DMS53 treated with DMSO at 0.1 percent for 48 hours (cell line): ENCODE results near the gene CKMT2.

Experiments
- DNase-seq: peaks from one replicate; lab custom pipeline; 2025; ENCODE audit not compliant: unreplicated experiment; lab: John Stamatoyannopoulos, UW

CKMT2 gene

GRCh38 chr5:81214848-81215247, 18.3 kb upstream of the CKMT2 start:
- DNase-seq = no peak

GRCh38 chr5:81216152-81216551, 17.0 kb upstream of the CKMT2 start:
- DNase-seq = no peak

- DNase-seq = no peak
Measured at GRCh38 chr5:81219389-81219788, 13.7 kb upstream of the CKMT2 start.

GRCh38 chr5:81222285-81222684, 10.8 kb upstream of the CKMT2 start:
- DNase-seq = no peak

- no peak for DNase-seq
Measured at GRCh38 chr5:81225463-81225862, 7.7 kb upstream of the CKMT2 start.

GRCh38 chr5:81226286-81226685, 6.8 kb upstream of the CKMT2 start:
- no peak for DNase-seq

GRCh38 chr5:81226949-81227348, 6.2 kb upstream of the CKMT2 start:
- DNase-seq = no peak

GRCh38 chr5:81228084-81228483, 5.0 kb upstream of the CKMT2 start:
- DNase-seq = no peak

GRCh38 chr5:81230416-81230815, 2.7 kb upstream of the CKMT2 start:
- DNase-seq = no peak

GRCh38 chr5:81232464-81233079, 550 bp upstream of the CKMT2 start:
- DNase-seq = no peak

GRCh38 chr5:81234299-81234698, 1.2 kb downstream of the CKMT2 start:
- DNase-seq = no peak

- no peak for DNase-seq
Measured at GRCh38 chr5:81234801-81235200, 1.7 kb downstream of the CKMT2 start.

- DNase-seq = no peak
Measured at GRCh38 chr5:81235287-81236072, 2.4 kb downstream of the CKMT2 start.

GRCh38 chr5:81238460-81238859, 5.3 kb downstream of the CKMT2 start:
- no peak for DNase-seq

- no peak for DNase-seq
Measured at GRCh38 chr5:81239613-81240012, 6.5 kb downstream of the CKMT2 start.

GRCh38 chr5:81241001-81241400, 7.9 kb downstream of the CKMT2 start:
- DNase-seq = no peak

GRCh38 chr5:81241961-81242648, 9.0 kb downstream of the CKMT2 start:
- no peak for DNase-seq

GRCh38 chr5:81242906-81243436, 9.8 kb downstream of the CKMT2 start:
- no peak for DNase-seq

GRCh38 chr5:81244451-81244850, 11.3 kb downstream of the CKMT2 start:
- DNase-seq = no peak

GRCh38 chr5:81245871-81246235, 12.7 kb downstream of the CKMT2 start:
- no peak for DNase-seq

GRCh38 chr5:81246697-81247096, 13.6 kb downstream of the CKMT2 start:
- DNase-seq = no peak

- no peak for DNase-seq
Measured at GRCh38 chr5:81247441-81247972, 14.4 kb downstream of the CKMT2 start.
